NCI-H2029 (cell line): ENCODE results near the gene THAP7.
A peak's percentile ranks its signal among the peaks of the same experiment; 100 is the strongest.

ENCODE experiments used
- DNase-seq: peaks from one replicate; lab custom pipeline; 2025; lab: John Stamatoyannopoulos, UW

Gene THAP7

DNA sequence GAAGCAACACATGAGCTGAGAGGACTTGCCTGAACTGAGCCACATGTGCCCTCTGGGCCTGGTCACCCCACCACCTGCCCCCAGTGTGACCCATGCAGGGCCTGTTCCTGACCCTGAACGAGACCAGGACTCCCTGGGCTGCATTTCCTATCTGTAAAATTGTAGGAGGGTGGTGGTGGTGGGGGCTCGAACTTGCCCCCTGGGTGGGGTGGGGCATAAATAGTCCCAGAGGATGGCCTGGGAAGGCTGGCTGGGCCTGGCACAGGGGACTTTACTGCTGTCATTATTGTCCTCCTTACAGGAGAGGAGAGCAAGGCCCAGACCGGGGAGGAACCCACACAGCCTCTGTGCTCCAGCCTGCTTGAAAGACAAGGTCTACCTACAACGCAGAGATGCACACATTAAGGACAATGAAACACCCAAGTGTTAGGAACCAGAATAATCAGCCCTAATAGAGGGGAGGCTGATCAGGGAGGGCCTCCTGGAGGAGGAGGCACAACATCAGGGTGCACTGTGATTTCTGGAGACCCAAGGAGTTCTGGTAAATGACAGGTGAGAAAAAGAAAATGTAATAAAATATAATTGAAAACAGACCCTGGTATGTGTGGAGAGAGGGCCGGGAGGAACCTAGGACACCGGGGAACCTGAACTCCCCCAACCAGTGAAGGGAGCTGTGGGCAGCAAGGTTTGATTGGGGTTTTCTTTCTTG, 37.7 kb downstream of the THAP7 start:
- DNase-seq = no peak

DNA sequence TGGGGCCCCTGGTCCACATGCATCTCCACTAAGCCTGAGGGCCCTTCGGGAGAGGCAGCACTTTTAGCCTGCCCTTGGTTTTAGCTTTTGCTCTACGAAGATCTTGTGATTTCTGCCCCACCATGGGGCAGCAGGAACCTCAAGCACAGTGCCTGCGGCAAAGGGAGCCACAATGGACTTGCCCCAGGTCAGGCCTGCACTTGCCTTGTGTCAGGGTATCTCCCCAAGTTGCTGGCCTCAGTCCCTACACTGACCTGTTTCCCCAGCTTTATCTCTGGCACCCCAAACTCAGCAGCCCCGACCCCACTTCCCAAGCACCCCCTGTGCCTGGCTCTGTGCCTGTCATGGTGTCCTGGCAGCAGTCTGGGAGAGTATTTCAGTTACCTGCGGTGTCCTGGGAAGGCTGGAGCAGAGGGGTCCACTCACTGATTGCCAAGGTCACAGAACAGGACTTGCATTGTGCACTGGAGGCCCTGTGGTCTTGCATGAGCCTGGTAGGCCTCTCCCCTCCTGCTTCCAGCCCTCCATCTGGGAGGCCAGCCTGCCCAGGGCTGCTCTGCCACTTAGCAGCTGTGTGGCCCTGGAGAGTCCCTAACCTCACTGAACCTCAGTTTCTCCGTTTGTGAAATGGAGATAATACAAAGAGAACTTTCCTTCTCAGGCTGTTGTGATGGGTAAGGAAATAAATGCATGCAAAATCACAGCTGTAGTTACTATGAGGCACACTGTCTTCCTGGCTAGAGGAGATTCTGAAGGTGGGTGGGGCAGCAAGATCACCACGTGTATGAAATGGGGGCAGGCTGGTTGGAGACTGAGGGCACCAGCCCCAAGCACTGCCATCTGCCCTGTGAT, 38.5 kb downstream of the THAP7 start:
- DNase-seq = no peak

DNA sequence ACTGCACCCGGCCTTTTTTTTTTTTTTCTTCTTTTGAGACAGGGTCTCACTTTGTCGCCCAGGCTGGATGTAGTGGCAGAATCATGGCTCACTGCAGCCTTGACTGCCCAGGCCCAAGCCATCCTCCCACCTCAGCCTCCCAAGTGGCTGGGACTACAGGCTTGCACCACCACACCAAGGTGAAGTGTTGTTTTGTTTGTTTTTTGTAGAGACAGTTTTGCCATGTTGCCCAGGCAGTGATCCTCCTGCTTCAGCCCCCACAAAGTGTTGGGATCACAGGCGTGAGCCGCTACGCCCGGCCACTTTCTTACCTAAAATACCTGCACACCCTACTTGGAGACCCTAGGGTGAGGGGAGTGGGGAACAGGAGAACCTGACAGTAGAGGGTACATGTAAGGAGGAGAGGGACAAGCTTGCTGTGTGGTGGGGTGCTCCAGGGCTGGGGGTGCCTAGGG, 39.4 kb downstream of the THAP7 start:
- no peak for DNase-seq

DNA sequence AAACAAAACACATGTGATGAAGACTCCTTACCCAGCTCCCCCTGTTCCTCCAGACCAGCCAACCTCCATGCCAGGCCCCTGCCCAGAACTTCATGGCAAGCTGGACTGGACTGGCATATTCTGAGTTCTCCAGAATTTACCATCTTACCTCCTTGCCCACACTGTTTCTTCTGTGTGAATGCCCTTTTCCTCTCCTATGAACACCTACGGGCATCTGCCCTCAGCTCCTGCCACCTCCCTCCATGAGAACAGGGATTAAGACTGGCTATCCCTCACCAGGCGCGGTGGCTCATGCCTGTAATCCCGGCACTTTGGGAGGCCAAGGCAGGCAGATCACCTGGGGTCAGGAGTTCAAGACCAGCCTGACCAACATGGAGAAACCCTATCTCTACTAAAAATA, 41.3 kb downstream of the THAP7 start:
- no peak for DNase-seq

DNA sequence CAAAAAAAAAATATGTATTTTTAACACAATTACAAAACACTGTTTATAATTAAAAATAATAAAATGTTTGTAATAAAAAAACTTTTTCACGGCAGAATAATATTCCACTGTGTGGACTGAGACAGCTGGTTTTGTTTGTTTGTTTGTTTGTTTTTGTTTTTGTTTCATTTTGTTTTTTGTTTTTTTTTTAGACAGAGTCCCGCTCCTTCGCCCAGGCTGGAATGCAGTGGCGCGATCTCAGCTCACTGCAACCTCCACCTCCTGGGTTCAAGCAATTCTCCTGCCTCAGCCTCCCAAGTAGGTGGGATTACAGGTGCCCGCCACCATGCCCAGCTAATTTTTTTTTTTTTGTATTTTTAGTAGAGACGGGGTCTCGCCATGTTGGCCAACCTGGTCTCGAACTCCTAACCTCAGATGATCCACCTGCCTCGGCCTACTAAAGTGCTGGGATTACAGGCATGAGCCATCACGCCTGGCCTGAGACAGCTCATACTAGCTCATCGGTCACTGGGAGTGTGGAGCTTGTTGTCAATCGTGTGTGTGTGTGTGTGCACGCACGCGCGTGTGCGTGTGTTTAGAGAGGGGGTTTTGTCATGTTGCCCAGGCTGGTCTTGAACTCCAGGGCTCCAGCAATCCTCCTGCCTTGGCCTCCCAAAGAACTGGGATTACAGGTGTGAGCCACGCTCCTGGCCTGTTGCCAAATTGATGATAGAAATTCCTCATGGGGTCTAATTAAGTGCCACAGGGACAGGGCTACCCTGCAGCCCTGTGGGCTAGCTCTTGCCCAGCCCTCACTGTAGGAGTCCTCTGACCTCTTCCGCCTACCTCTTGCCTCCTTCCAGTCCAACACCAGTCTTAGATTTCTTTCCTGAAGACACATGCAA, 42.1 kb downstream of the THAP7 start:
- DNase-seq = no peak

DNA sequence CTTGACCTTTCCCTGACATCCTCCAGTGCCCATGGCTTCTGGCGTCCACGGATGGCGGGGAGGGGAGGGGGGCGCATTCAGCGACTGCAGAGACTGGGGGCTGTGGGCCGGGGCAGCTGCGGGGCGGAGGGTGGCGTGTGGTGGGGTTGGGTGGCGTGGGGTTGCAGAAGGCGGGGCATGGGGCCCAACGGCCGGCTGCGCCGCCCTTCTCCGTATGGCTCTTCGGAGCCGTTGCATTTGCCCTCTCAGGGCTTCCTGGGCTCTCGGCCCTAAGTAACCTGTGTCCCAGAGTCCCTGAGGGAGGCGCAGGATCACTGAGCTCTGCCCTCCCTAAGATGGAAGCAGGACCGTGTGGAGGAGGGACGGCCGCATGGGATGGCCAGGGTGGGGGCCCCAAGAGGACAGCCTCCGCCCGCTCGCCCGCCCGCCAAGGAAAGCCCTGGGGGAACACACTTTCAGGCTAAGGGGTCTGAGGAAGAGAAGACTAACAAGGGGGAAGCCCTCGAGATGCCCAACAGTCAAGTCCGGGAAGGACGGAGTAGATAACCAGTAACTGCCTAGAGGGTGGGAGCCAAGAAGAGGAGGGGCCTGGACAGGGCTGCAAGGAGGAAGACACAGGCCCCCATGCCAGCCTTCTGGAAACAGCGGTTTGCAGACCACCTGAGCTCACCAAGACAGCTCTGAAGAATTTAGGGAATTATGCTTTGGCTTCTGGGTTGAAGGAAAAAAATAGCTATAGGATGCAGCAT, 44.1 kb downstream of the THAP7 start:
- DNase-seq = no peak

DNA sequence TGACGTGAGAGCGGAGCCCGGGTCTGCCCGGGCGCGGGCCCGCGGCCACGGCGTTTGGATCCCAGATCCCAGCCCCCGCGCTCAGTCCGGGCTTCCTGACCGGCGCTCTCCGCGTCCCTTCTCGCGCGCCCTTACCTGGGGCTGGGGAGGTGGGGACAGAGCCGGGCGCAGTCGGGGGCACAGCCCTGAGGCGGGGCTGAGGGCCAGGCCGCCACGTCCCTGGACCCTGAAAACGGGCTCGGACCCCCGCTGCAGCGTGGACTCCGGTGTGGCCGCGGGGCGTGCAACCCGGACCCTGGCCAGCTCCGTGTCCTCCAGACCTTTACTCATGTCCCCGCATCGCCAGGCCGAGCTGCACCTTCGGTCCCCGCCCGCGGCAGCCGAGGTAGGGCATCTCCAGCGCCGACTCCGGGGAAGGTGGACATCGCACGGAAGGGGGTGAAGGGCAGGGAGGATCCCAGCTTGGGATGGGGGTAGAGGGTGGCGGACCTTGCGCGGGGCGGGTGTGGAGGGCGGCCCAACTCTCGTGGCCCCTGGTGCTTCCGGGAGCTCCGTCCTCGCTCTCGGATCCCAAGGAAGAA, 44.7 kb downstream of the THAP7 start:
- no peak for DNase-seq

DNA sequence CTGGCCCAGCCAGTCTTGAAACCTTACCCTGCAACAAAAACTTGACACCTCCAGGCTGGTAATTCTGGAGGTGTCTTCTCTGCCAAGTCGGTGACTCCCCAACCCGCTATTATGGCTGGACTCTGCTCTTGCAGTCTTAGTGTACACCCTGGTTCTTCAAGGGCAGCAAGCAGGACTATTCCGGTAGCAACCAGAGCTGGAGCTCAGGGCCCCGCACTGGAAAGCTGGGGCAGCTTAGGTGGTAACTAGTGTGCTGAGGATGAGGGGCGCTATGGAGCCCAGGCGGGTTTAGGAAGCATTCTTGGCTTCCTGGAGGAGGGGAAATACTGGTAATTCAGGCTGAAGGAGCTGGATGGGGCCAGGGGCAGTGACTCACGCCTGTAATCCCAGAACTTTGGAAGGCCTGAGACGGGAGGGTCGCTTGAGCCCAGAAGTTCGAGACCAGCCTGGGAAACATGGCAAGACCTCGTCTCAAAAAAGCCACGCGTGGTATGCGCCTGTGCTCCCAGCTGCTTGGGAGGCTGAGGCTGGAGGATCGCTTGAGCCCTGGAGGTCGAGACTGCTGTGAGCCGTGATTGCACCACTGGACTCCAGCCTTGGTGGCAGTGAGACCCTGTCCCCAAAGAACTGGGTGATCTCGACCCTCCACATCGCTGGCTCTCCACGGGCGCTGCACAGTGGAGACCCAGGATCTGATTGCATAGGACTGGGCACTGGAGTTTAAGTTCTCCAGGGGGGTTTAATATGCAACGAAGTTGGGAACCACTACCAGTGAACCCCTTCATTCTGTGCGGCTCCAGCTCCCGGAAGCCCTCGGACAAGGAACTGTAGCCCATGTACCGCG, 45.4 kb downstream of the THAP7 start:
- no peak for DNase-seq

DNA sequence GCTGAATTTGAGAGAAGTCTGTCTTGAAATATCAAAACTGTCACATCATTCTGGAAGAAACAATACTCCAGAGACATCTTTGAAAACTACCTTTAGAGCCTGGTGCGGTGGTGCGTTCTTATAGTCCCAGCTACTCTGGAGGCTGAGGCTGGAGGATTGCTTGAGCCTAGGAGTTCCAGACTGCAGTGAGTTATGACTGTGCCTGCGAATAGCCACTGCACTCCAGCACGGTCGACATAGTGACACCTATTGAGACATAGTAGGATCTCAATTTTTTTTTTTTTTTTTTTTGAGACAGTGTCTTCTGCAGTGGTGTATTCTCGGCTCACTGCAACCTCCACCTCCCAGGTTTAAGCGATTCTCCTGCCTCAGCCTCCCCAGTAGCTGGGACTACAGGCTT, 46.4 kb downstream of the THAP7 start:
- DNase-seq = no peak

DNA sequence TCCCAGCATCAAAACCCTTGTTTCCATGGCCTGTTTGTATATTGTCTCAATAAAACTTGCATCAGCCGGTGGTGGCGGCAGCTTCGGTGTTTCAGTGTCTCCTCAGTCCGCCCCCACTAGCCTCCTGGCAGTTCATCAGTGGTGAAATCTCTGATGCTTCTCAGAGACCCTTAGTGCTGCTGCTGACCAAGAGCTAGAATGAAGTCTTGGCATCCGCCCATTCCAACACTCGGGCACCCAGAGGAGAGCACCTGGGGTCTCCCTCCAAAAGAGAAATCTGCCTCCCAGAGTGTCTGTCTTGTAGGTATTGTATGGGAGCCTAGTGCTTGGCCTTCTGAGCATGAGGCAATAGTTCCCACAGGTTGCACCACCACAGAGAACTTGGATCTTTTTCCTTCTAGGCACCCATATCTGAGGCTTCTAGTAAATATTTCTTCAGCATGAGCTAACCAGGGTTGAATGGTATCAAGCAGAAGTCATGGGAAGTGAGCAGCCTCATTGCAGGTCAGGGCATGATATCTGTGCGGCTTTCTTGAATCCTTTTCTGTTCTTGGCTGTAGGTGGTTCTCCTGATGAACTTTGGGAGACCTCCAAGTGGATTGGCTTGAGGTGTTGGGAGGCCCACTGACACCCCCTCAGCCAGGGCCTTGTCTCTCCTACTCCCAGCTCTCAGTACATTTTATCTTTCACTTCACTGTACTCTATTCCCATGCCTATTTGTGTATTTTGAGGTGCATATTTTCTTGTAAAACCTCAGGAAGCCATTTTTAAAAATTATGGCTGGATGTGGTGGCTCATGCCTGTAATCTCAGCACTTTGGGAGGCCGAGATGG, 48.0 kb downstream of the THAP7 start:
- DNase-seq = no peak

DNA sequence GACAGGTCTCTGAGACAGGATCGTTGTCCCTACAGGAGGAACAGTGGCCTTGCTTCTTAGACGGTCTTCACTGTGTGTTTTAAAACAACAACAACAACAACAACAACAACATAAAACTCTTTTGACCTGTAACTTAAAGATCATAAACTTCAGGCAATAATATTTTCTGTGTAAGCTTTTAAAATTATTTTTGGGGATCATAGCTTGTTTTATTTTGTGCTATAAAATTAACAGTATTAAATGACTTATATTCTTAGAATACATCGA, 48.6 kb downstream of the THAP7 start:
- DNase-seq = no peak

DNA sequence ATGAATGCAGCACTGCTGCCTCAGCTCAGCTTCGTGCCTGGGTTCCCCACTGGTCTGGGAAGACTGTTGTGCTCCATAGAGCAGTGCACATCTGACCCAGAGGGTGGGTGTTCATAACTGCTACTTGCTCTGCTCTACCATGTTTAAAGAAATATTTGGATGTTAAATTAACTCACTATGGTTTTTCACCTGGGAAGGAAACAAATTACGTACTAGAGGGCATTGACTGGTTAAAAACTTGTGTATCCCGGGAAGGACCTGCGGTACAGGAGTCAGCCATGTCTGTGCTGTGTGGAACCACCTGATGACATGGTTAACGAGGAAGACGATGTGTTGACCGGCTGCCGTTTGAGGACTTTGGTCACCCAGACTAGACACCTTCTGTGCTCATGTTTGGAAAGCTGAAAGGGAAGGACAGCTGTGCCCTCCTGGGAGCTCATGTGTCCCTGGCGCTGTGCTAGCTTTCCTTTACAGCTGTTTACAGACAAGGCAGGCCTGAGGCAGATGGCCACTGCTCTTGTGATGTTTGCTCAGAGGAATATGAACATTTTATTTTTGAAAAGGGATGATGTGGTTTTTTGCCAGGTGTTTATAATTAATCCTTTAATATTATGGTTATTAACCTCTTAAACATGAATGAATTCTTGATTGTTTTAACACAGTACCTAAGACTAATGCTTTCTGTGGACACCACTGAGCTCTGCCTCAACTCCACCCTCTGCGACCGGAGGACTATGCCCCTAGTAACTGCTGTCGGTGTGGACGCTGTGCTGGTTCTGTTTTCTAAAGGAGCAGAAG, 49.2 kb downstream of the THAP7 start:
- peak; percentile 66 for DNase-seq

DNA sequence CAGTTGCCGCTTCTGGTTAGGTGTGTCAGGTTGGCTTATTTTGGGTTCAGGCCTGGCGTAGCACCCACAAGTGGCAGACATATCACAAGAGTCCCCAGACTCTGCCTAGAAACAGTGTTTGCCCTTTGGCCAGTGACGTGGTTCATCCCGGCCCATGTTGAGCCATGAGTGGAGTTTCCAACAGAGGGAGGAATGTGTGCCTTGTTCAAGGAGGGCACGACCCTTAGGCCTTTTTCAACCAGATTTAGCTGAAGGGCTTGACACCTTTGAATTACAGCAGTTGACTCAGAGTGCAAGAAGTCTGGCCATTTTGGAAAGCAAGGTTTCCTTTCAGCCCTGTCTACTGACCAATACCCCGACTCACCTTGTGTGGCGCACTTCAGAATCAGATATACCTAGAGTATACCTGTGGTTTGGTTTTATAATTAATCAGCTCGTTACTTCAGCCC, 50.0 kb downstream of the THAP7 start:
- DNase-seq = no peak

DNA sequence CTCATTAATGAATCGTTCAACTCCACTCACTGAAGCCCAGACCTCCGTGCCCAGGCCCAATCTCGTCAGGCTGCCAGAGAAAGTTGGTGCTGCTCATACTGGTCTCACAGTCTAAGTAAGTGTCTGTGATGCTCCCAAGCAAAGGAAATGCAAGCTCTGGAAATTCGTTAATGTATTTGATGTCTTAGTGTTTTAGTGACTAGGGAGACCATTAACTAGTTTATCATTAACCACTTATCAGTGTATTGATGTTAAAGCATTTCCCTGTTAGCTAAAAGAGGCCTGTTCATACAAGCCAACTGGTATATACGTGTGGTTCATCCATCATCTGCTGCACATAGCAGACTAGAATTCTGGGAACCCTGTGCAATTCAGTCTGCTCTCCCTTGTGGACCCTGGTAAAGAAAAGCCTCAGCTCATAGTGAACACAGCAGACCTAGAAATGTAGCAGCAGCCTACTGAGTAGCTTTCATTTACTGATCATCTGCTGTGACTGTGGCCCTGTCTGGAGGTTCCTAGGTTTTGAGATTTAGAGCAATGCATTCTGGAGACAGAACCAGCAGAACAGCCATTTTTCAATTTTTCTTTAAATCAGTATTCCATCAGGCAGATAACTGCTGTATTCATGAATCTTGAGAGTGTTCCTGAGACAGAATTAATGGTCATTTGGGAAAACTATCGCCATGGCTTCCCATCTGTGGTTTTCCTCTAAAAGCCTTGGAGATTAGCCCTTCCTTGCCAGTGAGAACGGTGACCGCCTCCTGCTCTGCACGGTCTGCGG, 50.6 kb downstream of the THAP7 start:
- no peak for DNase-seq

DNA sequence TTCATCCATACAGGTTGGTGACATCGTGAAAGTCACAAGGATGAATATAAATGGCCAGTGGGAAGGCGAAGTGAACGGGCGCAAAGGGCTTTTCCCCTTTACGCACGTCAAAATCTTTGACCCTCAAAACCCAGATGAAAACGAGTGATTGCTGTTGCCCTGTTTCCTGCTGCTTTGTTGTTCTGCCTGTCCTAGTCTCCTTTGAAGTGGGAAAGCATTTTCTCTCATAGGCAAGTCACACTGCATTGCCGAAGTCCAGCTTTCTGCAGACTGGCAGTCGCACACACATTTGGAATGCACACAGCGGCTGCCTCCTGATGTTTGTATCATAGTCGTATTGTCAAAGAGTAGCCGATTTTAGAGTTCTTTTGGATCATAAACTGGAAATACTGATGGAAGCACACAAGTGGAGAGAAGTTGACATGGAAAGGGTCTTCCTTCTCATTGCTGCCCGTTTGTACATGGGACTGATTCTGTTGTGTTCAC, 52.2 kb downstream of the THAP7 start:
- DNase-seq = no peak
